ENCODE results near the gene SCMH1.

DNA sequence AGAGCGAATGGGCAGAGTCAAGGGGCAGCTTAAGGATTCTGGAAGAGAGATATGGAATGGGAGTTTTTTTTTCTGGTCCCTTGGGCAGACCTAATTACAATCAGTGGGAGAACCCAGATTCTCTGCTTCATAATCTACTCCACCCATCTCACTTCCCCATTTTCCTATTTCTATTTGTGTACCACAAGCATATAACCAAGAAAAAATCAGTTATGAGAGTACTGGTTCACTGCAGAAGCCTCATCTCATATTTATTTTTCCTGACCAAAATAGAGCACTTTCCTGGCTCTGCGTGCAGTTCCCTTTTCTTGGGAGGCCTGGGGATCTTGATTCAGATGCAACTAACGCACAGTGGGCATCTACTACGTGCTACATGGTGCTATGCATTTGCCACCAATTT is 138.3 kb downstream of the SCMH1 start:
- no peak for TF ChIP-seq EGR1 (IDR thresholded peaks at IDR 0.05)
- TF ChIP-seq RAD21 (IDR thresholded peaks at IDR 0.05; ENCODE audit: low read depth): no peak
- TF ChIP-seq, protein P1, sequence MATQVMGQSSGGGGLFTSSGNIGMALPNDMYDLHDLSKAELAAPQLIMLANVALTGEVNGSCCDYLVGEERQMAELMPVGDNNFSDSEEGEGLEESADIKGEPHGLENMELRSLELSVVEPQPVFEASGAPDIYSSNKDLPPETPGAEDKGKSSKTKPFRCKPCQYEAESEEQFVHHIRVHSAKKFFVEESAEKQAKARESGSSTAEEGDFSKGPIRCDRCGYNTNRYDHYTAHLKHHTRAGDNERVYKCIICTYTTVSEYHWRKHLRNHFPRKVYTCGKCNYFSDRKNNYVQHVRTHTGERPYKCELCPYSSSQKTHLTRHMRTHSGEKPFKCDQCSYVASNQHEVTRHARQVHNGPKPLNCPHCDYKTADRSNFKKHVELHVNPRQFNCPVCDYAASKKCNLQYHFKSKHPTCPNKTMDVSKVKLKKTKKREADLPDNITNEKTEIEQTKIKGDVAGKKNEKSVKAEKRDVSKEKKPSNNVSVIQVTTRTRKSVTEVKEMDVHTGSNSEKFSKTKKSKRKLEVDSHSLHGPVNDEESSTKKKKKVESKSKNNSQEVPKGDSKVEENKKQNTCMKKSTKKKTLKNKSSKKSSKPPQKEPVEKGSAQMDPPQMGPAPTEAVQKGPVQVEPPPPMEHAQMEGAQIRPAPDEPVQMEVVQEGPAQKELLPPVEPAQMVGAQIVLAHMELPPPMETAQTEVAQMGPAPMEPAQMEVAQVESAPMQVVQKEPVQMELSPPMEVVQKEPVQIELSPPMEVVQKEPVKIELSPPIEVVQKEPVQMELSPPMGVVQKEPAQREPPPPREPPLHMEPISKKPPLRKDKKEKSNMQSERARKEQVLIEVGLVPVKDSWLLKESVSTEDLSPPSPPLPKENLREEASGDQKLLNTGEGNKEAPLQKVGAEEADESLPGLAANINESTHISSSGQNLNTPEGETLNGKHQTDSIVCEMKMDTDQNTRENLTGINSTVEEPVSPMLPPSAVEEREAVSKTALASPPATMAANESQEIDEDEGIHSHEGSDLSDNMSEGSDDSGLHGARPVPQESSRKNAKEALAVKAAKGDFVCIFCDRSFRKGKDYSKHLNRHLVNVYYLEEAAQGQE (IDR thresholded peaks at IDR 0.05; ENCODE audit: low read depth): no peak
- no peak for TF ChIP-seq NFIC (IDR thresholded peaks at IDR 0.05)
- no peak for TF ChIP-seq EP300 (IDR thresholded peaks at IDR 0.05; ENCODE audit: borderline replicate concordance)
- TF ChIP-seq, protein P2, sequence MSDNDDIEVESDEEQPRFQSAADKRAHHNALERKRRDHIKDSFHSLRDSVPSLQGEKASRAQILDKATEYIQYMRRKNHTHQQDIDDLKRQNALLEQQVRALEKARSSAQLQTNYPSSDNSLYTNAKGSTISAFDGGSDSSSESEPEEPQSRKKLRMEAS (IDR thresholded peaks at IDR 0.05): no peak
- no peak for TF ChIP-seq CEBPB (IDR thresholded peaks at IDR 0.05)
- no peak for TF ChIP-seq CREB1 (IDR thresholded peaks at IDR 0.05; ENCODE audit: low read depth)
- TF ChIP-seq YY1 (IDR thresholded peaks at IDR 0.05; ENCODE audit: low read depth): no peak
- no peak for TF ChIP-seq TEAD4 (IDR thresholded peaks at IDR 0.05)
- no peak for TF ChIP-seq ZBTB7A (IDR thresholded peaks at IDR 0.05; ENCODE audit: low read depth)
- TF ChIP-seq TAF1 (IDR thresholded peaks at IDR 0.05; ENCODE audit: low read depth): no peak
- TF ChIP-seq, protein P3, sequence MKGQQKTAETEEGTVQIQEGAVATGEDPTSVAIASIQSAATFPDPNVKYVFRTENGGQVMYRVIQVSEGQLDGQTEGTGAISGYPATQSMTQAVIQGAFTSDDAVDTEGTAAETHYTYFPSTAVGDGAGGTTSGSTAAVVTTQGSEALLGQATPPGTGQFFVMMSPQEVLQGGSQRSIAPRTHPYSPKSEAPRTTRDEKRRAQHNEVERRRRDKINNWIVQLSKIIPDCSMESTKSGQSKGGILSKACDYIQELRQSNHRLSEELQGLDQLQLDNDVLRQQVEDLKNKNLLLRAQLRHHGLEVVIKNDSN (IDR thresholded peaks at IDR 0.05): no peak
- TF ChIP-seq FOXM1 (IDR thresholded peaks at IDR 0.05; ENCODE audit: borderline replicate concordance, low read depth): no peak
